ENCODE results near the gene NPVF. TPM values are rescaled to one million over a fixed set of nuclear protein-coding genes. Genes with fewer than 3 reads are reported as not detected.

Gene NPVF
- total RNA-seq, 2 experiments from 2014 or later = not detected

DNA sequence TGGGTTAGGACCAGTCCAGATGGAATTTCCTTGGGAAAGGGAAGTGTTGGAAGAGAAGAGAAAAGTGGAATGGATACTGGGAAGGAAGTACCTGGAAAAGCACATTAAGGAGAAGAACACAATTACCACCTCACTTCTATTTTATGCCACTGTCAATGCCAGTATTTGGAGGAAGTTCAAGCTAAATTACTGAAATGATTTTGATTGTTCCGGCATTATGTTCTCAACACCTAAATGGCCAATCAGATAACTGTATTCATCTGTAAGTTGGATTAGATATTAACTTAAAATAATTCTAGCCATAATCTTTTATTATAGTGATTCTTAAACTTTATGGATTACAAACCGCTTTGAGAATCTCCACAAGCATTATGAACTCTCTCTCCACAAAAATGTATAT is 7.3 kb downstream of the NPVF start:
- intact Hi-C loops (cut with micrococcal nuclease) = no loop called here
- ChIA-PET CTCF (no interaction called here), POLR2A (no interaction called here)
- Mint-ChIP-seq H3K27ac (no peak overlapping the region), H3K4me1 (ENCODE audit: low read depth) (no peaks in the 10 kb centered on the region), H3K36me3 (ENCODE audit: low read depth) (no peaks in the 10 kb centered on the region), H3K9me3 (no peaks in the 10 kb centered on the region), H3K4me3 (no peak overlapping the region), H3K27me3 (peaks cover 15% of the 10 kb centered on the region)
- DNase-seq (no peak), ATAC-seq (no peak)
- no peak for TF ChIP-seq CTCF (IDR thresholded peaks at IDR 0.05)

GRCh38 chr7:25218191-25218590 is 10.1 kb downstream of the NPVF start:
- H3K27ac Mint-ChIP-seq = no peak overlapping the region
- ATAC-seq = no peak
- no peak overlapping the region for H3K4me3 Mint-ChIP-seq
- H3K36me3 Mint-ChIP-seq (ENCODE audit: low read depth) = no peaks in the 10 kb centered on the region
- POLR2A ChIA-PET = no interaction called here
- TF ChIP-seq CTCF (IDR thresholded peaks at IDR 0.05) = no peak
- no peak for DNase-seq
- H3K27me3 Mint-ChIP-seq = peaks cover 24% of the 10 kb centered on the region
- no peaks in the 10 kb centered on the region for H3K9me3 Mint-ChIP-seq
- CTCF ChIA-PET = interaction anchor here (1.1 to 1.4 kb wide), 5 partner anchors 26 to 93 kb away, joined by 3 to 8 read pairs (median 4); partner anchors contain the start of gene CYCS
- H3K4me1 Mint-ChIP-seq (ENCODE audit: low read depth) = no peaks in the 10 kb centered on the region
- intact Hi-C loops (cut with micrococcal nuclease) = no loop called here

DNA sequence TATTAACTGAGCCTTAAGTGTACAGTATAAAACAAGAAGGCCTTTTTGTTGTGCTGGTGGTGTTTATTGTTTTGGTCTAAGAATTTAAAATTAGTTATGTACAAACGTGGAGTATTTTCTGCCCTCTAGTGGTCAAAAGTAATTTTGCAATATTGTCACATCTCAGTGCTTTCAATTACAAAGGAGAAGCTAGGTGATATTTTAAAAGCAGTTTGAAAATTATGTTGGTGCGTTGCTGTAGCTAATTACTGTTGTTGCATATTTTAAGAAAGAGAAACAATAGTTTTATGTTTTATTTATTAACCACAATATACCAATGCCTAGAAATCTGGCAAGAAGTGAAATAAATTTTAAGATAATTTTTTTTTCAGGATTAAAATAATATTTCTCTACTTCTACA is 11.4 kb downstream of the NPVF start:
- ChIA-PET CTCF (interaction anchor here (0.6 to 2.4 kb wide), 34 partner anchors 9 to 785 kb away, joined by 3 to 19 read pairs (median 3); partner anchors contain the start of gene CYCS), POLR2A (no interaction called here)
- intact Hi-C loops (cut with micrococcal nuclease) = no loop called here
- ATAC-seq = no peak
- Mint-ChIP-seq H3K36me3 (ENCODE audit: low read depth) (no peaks in the 10 kb centered on the region), H3K27me3 (peaks cover 21% of the 10 kb centered on the region), H3K4me1 (ENCODE audit: low read depth) (no peaks in the 10 kb centered on the region), H3K4me3 (no peak overlapping the region), H3K27ac (no peak overlapping the region), H3K9me3 (no peaks in the 10 kb centered on the region)
- DNase-seq = no peak
- peak; percentile 79 for TF ChIP-seq CTCF (IDR thresholded peaks at IDR 0.05)

GRCh38 chr7:25215694-25216335 is 12.5 kb downstream of the NPVF start:
- no peak overlapping the region for H3K27ac Mint-ChIP-seq
- peaks cover 17% of the 10 kb centered on the region for H3K27me3 Mint-ChIP-seq
- intact Hi-C loops (cut with micrococcal nuclease) = no loop called here
- no peaks in the 10 kb centered on the region for H3K36me3 Mint-ChIP-seq (ENCODE audit: low read depth)
- H3K4me1 Mint-ChIP-seq (ENCODE audit: low read depth) = no peaks in the 10 kb centered on the region
- TF ChIP-seq CTCF (IDR thresholded peaks at IDR 0.05) = no peak
- H3K4me3 Mint-ChIP-seq = no peak overlapping the region
- no peak for ATAC-seq
- no peak for DNase-seq
- ChIA-PET POLR2A (no interaction called here), CTCF (interaction anchor here (0.7 to 2.4 kb wide), 7 partner anchors 9 to 35 kb away, joined by 3 to 19 read pairs (median 3); partner anchors contain the start of gene NPVF)
- H3K9me3 Mint-ChIP-seq = no peaks in the 10 kb centered on the region

DNA sequence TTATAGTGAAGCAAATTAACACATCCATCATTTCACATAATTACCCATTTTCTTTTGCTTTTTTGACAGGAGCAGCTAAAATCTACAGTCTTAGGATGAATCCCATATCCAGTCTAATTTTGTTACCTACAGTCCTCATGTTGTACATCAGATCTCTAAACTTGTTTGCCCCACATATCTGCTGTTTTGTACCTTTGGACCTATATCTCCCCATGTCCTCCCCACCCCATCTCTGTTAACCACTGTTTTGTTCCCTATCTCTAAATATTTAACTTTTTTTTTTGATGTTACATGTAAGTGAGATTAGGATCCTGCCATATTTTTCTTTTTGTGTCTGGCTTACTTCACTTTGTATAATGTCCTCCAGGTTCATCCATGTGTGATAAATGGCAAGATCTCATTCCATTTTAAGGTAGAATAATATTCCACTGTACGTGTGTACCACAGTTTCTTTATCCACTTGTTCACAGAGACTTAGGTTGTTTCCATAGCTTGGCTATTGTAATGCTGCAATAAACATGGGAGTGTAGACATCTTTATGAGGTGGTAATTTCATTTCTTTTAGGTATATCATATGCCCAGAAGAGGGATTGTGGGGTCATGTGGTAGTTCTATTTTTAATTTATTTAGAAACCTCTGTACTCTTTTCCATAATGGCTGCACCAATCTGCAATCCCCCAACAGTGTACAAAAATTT is 19.6 kb downstream of the NPVF start:
- intact Hi-C loops (cut with micrococcal nuclease) = no loop called here
- ChIA-PET CTCF (no interaction called here), POLR2A (no interaction called here)
- Mint-ChIP-seq H3K27me3 (peaks cover 24% of the 10 kb centered on the region), H3K27ac (no peak overlapping the region), H3K4me3 (no peak overlapping the region), H3K4me1 (ENCODE audit: low read depth) (no peaks in the 10 kb centered on the region), H3K36me3 (ENCODE audit: low read depth) (no peaks in the 10 kb centered on the region), H3K9me3 (no peaks in the 10 kb centered on the region)
- no peak for DNase-seq
- no peak for TF ChIP-seq CTCF (IDR thresholded peaks at IDR 0.05)
- no peak for ATAC-seq

Measured in activated CD8-positive, alpha-beta T cell treated with anti-CD3 and anti-CD28 coated beads for 36 hours (primary cell).